CD4-positive, alpha-beta T cell treated with Interleukin-4 for 1 hour (primary cell): ENCODE data around the gene MXRA8.

ENCODE experiments used
- DNase-seq, 2 donors: peaks; one replicate each; pipeline ENCODE4 v3.0.0-alpha.2; 2020 to 2022

The MXRA8 gene

DNA sequence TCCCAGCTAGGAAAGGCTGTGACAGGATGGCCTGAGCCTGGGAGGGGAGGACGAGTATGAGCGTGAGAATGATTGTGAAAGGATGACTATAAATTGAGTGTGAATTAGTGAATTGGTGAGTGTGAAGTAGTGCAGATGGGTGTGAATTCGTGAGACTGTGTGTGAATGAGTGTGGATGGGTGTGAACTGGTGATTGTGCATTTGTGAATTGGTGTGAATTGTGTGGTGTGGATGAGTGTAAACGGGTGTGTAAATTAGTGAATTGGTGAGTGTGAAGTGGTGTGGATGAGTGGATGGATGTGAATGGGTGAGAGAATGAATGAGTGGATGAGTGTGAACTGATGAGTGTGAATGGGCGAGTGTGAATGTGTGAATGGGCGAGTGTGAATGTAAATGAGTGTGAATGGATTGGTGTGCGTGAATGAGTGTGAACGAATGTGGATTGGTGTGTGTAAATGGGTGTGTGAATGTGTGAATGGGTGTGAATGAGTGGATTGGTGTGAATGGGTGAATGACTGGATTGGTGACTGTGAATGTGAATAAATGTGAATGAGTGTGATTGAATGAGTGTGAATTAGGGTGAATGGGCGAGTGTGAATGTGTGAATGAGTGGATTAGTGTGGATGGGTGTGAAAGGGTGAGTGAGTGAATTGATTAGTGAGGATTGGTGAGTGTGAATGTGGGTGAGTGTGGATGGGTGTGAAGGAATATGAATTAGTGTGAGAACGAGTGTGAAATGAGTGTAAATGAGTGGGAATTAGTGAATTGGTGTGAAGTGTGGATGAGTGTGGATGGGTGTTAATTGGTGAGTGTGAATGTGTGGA is 7.7 kb upstream of the MXRA8 start:
- DNase-seq = no peak

GRCh38 chr1:1364266-1364665 is 5.9 kb upstream of the MXRA8 start:
- DNase-seq = no peak

DNA sequence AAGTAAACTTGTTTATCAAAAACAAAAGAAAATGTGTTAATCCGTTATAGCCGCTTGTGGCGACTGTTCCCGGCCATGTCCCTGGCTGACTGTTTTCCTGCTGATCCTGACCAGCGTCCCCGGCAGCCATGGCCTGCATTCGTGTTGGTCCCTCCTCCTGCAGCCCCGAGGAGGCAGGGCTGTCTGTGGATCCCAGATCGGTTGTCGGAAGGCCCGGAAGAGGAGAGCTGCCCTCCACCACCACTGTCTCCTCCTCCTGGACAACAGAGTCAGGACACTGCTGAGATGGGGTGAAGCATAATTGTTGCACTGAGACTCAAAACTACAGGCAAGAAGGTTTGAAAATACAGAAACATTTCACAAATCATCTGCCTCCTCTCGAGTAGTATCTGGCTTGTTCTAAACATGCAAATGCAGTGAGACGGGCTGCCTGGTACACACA is 3.6 kb upstream of the MXRA8 start:
- DNase-seq = no peak

DNA sequence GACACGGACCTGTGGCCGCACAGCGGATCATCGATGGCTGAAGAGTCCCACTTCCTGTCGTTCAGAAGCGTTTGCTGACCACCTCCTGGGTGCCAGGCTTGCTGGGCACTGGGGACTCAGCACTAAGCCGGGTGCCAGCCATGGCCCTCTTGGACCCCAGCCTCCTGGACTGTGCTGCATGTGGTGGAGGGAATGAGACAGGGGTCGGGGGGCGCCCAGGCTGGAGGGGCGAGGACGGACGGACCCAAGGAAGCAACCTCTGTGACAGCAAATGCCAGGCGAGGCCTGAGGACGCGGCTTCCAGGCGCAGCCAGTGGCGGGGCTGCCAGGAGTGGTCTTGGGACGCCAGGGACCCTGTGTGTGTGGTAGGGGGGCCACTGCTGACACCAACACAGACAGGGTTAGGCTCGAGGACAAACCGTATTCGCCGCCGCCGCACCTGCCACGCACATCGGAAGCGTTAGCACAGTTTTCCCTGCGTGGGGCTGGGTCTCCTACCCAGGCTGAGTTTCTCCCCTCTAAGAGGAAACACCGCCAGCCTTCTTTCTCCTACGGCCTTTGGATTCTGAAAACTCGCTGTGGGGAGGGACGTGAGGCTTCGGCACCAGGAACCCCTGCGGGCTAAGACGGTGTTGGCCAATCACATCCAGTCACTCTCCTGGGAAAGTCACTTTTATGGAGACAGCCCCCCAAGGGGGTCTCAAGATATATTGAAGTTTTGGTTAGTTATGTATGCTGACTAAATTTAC is 3.1 kb upstream of the MXRA8 start:
- DNase-seq = no peak

DNA sequence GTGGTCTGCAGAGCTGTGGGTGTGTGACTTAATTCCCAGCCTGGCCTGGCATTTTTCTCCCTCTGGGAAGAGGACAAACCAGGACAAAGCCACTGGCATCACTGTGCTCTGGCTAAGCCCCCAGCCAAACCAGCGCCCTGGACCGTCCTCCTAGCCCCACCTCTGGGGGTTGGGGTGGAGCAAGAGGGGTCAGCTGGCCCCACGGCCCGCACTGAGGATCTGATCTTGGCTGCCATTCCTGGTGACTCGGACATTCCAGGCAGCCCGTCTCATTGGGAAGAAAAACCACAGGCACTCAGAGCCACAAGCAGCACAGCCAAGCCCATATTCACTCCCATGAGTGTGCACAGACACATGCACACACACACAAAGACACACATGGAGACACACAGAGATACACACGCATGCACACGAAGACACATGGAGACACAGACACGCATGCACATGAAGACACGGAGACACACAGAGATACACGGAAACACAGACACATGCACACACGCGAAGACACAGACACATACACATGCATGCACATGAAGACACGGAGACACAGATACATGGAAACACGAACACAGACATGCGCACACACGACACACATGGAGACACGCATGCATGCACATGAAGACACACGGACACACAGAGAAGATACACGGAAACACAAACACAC is 2.3 kb upstream of the MXRA8 start:
- no peak for DNase-seq

DNA sequence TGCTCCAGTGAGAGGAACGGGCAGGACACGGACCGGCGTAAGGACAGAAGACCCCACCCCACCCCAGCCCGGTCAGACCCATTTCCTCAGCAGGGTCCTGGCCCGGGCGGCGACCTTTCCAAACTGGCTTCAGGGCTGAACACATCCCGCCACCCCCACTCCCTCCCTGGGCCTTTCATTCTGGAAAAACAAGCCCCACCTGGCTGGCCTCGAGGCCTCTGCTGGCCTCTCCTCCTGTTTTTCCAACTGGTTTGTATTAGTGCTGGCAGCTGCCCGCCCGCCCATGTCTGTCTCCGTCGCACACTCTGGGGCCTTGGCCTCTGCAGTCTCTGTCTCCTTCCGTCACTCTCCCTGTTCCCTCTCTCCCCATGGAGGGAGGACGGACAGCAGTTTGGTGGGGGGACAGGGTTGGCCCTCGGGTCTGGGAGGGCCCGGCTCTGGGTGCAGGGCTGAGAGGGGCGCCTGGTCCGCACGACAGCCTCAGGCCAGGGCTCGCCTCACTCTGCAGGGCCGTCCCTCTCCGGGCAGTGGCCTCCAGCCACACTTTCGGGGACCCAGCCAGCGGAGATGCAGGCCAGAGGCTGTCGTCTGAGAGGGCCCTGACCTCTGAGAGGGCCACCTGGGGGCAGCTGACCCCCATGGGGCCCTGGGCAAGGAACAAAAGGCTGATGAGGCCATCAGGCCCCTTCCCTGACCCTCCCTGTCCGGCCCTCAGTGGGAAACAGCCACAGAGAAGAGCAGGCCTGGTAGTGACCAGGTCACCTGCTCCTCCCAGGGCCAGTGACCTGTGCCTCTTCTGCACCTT is 1.5 kb upstream of the MXRA8 start:
- no peak for DNase-seq

DNA sequence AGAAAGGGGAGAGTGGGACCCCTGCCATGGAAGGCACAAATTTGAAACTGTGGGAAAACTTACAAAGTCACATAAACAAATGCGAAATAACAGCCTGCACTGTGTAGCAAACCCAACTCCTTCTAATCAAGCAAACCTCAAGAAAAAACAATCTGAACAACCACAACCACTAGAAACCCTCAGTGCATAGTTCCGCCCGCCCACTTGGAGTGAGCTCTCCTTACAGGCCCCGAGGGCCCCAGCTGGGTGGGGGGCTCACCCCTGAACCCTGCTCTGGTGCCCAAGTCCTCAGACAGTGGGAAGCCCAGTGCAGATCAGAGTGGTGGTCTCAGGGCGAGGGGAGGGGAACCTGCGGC is 931 bp upstream of the MXRA8 start:
- no peak for DNase-seq

GRCh38 chr1:1357871-1358432 is 403 bp downstream of the MXRA8 start:
- no peak for DNase-seq

GRCh38 chr1:1356796-1357401 is 1.5 kb downstream of the MXRA8 start:
- DNase-seq = no peak

GRCh38 chr1:1356166-1356795 is 2.1 kb downstream of the MXRA8 start:
- DNase-seq = no peak

GRCh38 chr1:1355416-1355815 is 2.9 kb downstream of the MXRA8 start:
- DNase-seq = no peak

DNA sequence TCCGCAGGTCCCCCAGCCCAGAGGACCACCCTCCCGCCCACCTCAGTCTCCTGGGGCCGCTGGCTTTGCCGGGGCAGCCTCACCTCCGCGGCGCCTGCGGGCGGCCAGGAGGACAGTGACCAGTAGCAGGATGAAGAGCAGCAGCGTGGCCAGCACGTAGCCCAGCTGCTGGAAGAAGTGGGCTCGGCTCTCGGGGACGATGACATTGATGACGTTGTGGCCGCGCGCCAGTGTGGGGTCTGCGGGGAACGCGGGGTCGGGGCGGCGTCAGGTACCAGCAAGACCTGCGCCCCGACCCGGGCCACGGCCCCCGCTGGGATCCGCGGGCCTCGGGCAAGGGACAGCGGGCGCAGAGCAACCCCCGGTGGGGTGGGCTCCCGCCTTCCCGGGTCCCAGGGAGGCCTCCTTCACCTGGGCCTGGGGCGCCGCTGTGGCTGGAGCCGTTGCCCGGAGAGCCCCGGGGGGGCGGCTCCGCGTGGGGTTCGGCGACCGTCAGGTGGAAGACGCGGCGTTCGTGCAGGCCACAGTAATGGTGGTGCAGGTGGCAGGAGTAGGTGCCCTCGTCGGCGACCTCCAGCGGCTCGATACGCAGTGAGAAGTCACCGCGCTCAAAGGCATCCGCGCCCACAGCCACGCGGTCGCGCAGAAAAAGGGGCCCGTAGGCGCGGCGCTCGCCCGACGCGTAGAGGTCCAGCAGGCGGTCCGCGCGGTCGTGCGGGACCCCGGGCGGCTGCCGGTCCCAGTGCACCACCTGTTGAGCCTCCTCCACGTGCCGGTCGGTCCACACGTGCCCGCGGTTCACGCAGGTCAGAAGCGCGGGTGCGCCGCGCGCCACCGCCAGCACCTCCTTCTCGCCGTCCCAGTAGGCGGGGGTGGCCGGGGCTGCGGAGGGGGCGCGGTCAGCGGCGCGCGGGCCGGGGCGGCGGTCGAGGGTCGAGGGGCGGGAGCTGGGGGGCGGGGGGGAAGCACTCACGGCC is 3.8 kb downstream of the MXRA8 start:
- no peak for DNase-seq

- DNase-seq = no peak
These were observed 4.8 kb downstream of the MXRA8 start for GRCh38 chr1:1353389-1354151.

GRCh38 chr1:1352786-1353388 is 5.5 kb downstream of the MXRA8 start:
- no peak for DNase-seq

GRCh38 chr1:1351511-1352427 is 6.6 kb downstream of the MXRA8 start:
- no peak for DNase-seq

GRCh38 chr1:1349256-1350012 is 8.9 kb downstream of the MXRA8 start, which contains the start of gene DVL1:
Gene DVL1, minus strand, starts transcription at chr1:1349418. Its CDS starts 353 bp downstream, at chr1:1349065.
- DNase-seq = peak; percentile 73 to 74
